GM18520 (cell line): ENCODE measurements around the gene AP1G1.
"Not testable (repeated sequence)": the region's sequence is repeated elsewhere in the genome, so short reads cannot be mapped to it uniquely, and the experiment has no call there.

ENCODE experiments used
- ATAC-seq: cut with Tn5 transposase; IDR thresholded peaks from one replicate; pipeline ENCODE4 v1.9.1; 2021; ENCODE audit not compliant: unreplicated experiment

The AP1G1 gene

DNA sequence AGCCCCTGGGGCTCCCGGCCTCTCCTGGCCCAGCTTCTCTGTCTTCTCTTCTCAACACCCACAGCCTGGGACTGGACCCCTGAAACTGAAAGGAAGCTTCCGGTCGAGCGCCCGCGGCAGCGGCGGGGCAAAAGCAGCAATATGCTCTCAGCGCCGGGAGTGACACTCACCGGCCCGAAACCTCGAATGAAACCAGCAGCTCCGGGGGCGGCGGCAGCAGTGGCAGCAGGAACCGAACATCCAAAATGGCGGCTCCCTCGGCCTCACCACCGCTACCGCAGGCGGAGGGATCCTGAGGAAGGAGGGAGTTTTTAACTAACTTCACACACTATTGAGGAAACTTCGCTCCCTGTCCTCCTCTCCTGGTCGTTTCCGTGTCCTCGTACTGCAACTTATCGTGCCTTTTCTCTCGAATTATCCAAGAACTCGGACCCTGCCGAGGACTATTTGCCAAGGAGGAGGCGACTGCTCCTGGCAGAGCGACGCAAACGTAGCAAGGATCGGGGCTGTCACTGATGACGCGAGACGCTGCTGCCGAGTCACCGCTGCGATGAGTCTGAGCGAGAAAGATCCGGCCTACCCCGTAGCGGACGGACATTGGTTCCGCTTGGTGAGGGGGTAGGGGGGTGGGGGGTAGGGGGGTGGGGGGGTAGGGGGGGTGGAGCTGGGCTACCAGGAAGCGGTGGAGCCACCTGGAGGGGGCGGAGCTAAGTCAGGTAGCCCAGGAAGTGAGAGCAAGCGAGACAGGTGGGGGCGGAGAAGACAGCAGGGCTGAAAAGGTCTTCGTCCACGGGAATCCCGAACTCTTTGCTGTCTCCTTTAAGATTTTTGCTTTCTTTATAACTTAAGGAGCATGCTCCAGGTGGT is at the start of gene AP1G1:
Gene AP1G1 (minus strand): TSS at position 242 of the 867 bp plus-strand sequence. CDS start 19,355 bp downstream, outside the sequence.
- peak; percentile 76 for ATAC-seq

DNA sequence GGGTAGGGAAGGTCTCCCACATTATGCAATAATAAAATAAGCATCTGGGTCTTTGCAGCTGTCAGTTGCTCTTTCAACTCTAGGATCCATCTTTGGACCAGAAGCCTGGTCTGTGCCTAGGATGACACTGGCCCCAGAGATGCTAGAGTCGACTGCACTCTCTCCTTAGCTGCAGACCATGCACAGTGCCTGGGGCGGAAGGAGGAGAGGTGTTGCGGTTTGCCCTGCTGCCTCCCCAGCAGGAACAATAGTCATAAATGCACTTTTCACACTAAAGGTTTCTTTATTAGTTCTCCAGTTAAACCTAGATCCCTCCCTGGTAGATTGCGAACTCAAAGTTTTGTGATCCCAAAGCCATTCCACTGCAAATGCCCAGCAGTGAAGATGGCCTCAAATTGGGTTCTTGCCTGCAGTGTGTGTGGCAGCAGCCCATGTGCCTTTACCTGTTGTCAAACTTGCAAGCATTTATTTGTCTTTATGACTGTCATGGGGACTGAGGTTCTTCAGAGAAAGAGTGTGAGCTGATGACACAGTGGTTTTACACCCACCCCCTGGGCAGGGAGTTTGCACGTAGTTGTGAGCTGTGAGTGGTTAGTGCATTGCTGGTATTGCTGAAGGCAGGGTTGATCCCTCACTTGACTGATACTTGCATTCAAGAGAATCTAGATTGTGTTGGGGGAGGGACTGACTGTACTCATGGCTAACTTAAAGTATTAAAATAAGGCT is 47.5 kb upstream of the AP1G1 start:
- ATAC-seq, result no peak

DNA sequence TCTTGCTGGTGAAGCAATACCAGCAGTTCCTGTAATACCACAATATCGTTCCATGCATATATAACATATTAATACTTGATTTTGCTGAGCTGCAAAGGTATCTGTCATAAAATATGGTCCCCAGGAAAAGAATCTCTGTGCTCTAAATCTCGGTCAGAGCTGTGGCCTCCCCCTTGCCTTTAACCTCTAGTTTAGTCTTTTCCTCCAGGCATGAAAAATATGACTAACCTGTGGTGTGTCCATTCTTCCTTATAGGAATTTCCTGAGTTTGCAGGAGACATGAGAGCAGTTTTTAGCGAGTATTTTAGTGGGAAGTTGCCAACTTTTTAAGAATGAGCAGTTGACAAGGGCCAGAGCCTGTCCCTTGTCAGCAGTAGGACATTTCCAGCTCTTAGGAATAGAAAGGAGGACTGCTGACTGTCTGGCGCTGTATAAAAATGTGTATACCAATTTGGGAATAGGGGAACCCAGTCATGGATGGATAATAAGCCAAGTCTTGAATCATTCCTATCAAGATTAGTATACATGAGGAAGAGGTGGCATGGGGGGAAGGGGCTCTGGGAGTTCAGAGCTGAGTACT is 45.8 kb upstream of the AP1G1 start:
- ATAC-seq, result no peak

DNA sequence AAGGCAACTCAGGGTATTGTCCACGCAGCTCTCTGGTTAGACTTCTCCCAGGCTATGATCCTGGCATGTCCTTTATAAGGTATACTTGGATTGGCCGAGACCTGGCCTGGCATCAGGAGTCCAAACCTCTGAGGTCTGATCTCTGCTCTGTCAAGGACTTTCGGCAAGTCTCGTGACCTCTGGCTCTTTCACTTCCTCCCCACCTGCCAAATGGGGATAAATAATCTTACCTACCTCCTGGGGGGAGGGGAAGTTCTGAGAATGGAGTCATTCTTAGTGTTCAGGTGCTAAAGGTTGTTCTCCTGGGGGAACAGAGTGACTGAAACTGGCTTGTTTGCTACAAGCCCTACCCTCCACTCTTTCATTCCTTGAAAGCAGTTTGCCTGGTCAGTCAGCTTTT is 44.8 kb upstream of the AP1G1 start:
- no peak for ATAC-seq

DNA sequence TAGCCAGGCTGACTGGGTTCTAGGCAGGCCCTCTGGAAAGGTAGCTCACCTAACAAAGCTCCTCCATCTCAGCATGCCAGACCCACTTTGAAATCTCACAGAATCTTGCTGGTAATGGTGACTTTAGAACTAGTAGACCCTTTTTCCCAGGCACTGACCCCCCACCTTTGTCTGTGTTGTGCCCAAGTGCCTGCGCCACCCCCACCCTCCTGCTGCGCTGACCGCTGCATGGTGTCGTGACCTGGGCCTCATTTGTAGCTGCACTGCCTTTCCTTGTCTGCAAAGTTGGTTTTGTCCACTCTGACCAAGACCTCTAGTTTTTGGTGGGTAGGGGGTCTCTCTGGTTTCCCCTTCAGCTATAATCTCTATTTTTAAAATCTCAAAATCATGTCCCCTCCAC is 43.9 kb upstream of the AP1G1 start:
- no peak for ATAC-seq

DNA sequence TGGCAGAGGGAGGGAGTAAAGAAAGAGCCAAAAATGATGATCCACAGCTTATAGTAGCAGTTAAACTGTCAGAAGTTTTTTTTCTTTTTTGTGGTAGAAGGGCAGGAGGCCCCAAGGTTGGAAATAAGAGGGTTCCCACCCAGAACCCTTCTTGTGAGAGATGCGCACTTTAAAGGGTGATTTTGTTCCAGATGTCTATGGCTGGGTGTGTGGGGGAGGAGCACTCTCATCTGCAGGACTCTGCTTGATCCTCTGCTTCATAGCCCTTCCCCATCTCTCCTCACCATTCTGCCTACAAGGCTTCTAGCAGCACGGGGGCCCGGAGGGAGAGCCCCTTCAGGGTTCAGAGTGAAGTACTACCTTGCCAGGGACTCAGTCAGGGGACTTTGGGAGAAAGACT is 43.5 kb upstream of the AP1G1 start:
- ATAC-seq, result no peak

DNA sequence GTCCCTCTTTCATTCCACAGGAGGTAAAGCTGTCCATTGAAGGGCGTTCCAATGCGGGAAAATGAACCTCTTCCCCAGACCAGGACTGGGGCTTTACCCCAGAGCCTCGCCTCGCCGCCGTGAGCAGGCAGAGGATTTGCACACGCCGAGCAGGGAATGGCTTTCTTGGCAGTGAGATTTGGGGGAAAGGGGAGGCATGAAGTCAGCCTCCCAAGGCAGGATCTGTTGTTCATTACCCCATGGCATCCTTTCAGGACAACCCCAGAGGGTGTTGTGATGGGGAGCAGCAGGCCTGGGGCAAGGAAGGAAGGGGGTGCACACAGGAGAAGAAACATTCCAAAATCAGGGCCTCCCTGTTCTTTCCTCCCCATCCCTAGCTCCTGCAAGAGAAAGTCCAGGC is 43.1 kb upstream of the AP1G1 start:
- ATAC-seq, result no peak

DNA sequence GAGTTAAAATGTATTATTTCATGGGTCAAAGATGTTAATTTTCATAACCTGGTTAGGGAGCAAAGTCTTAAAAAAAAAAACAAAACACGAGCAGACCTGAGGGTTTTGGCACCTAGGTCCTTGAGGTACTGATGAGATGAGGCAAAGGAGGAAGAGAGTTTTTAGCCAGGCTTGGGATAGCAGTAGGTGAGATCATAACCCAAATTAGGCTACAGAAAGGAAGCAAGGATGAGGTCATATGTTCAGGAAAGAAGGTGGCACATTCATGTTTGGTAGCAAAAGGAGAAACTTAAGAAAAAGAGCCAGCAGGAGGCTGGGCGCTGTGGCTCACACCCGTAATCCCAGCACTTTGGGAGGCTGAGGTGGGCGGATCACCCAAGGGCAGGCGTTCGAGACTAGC is 40.0 kb upstream of the AP1G1 start:
- ATAC-seq, result no peak

DNA sequence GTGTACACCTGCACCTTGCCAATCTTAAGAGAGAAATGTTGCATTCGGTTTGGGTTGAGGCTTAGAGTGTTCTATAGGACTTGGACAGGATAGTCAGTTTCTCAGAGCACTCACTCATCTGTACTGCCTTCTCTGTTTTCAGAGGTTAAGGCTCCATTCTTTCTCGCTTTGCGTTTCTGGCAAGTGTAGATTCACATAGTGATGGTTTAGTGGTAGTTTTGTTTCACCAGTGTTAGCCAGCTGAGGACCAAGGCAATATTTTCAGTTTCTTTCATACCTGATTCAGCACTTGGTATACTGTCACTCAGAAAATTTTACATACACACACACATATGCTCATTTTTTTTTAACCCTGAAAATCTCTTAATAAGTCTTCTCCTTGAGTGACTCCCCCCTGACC is 38.5 kb upstream of the AP1G1 start:
- no peak for ATAC-seq

DNA sequence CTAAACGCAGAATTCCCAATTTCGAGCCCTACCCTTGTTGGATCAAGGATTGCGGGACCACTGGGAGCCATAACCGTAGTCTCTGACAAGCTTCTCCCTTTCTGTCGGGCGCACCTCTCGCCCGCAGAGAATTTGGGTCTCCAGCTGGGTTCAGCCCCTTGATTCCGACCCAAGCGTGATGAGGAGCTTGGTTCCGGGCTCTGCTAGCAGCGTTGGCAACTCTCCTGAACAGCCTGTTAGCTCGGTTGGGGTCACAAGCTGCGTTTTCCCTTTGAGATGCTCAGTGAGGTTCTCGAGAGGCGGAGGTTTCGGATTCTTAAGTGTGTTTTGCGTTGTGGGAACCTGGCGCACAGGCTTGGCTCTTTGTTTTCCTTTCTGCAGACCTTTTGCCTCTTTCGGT is 37.8 kb upstream of the AP1G1 start:
- no peak for ATAC-seq

DNA sequence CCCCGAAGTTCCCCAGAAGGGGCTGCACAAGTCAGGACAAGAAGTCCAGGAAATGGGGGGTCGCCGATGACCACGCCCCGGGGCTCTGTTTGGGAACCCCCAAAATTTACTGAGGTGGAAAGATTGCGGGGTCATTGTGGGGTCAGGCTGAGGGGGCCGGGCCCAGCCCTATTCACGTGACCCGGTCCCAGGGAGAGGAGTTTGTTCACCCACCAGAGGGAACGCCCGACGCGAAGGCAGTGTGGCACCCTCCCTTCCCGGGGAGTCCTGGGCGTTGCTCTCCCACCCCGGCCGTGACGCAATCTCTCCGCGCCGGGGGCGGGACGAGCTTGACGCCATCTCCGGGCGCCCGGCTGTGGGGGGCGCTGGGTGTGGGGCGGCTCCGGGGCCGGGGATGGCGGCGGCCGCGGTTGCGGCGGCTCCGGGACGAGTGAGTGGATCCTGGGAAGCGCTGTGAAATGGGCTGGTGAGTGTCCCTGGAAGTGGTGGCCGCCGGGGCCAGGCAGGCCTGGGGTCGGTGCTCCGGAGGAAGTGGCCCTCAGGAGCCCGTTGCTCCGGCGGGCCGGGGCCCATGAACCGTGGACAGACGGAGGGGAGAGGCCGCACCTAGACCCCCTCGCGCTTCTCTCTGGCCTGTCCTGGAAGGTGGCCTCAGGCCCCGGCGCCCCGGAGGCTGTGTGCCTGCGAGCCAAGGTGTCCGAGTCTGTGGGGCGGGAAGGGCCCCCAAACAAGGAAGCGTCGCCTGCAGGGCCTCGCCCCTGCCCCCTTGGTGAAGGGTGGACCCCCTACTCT is 37.2 kb upstream of the AP1G1 start, which contains the start of gene ATXN1L:
Gene ATXN1L (plus strand): TSS at position 338 of the 792 bp plus-strand sequence. CDS start 3,765 bp downstream, outside the sequence.
- peak; percentile 74 for ATAC-seq

DNA sequence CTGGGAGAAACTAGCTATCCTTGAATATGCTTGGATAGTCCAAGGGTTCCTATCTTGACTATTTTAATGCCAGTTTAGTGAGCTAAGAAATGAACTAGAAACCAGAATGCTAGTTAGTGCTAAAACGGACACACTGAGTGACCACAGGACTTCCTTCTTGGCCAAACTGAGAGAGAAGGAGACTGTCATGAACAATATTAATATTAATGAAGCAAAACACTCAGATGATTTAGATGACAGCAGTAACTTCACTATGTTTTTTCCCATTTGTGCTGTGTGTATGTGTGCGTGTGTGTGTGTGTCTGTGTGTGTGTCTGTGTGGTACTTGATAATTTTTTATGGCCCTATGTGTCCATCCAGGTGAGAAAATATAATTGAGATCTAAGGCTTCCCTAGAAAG is 34.9 kb upstream of the AP1G1 start:
- peak; percentile 24 for ATAC-seq

DNA sequence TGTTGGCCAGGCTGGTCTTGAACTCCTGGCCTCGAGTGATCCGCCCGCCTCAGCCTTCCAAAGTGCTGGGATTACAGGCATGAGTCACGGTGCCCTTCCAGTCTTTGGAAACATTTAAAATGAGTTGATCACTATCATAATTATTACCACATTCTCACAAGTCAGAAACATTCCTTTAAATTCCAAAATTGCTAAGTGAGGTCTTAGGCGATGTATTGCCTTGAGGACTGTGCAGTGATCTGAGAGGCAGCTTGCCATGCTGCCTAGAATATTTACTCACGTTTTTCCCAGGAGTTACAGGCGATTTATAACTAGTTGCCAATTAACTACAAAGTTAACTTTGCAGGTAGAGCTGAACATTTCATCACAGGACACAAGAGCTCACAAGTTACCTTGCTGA is 31.4 kb upstream of the AP1G1 start:
- no peak for ATAC-seq

DNA sequence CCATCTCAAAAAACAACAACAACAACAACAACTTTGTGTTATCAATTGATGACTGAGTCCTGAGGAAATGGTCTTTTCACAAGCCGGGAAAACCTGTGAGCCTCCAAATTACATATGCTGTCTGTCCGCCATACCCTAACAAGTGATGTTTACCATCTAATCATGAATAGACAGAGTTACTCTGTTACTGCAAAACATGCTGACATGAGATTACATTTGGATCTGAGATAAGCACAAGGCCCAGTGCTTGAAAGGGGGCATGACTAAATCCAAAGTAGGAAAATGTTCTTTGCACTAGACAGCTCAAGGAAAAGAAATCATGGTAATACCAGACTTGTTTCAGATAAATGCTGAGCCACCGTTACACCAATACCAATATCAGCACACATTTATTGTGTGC is 28.5 kb upstream of the AP1G1 start:
- no peak for ATAC-seq

DNA sequence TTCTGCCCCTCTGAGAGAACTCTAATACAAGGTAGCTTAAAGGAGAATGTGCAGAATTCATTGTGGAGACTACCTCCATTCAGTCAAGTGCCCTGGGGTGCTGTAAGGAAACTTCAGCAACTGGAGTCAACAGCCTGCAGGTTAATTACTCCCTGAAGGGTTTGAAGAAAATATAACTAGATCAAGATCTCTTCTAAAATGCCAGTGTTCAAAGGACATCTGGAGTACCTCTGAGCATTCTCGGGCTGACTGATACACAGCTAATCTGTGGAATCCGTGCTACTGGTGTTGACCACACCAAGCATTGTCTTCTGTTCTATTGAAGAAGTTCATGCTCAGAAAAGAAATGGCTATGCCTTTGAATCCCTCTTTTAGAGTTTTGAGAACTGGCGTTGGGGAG is 25.7 kb upstream of the AP1G1 start:
- ATAC-seq, result no peak

DNA sequence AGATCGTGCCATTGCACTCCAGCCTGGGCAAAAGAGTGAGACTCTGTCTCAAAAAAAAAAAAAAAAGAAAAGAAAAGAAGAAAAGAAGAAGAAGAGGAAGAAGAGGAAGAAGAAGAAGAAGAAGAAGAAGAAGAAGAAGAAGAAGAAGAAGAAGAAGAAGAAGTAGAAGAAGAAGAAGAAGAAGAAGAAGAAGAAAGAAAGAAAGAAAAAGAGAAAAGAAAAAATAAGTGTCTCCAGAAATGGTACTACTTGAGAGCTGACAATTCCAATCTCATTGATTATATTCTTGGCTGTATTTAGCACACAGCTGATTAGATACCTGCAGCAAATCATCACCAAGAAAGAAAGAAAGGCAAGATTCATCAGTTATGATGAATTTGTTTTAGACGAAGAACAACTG is 23.5 kb upstream of the AP1G1 start:
- ATAC-seq, result not testable (repeated sequence)

DNA sequence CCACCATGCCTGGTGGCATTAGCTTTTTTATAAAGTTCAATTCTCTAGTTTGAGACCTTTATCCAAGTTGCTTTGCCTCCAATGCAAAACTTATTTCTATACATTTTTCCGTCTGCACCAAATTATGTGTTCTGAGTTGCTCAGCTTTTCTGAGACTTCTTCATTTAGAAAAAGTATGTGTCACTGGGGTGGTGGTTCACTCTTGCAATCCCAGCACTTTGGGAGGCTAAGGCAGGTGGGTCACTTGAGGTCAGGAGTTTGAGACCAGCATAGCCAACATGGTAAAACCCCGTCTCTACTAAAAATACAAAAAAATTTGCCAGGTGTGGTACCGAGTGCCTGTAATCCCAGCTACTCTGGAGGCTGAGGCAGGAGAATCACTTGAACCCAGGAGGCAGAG is 23.1 kb upstream of the AP1G1 start:
- ATAC-seq, result not testable (repeated sequence)

DNA sequence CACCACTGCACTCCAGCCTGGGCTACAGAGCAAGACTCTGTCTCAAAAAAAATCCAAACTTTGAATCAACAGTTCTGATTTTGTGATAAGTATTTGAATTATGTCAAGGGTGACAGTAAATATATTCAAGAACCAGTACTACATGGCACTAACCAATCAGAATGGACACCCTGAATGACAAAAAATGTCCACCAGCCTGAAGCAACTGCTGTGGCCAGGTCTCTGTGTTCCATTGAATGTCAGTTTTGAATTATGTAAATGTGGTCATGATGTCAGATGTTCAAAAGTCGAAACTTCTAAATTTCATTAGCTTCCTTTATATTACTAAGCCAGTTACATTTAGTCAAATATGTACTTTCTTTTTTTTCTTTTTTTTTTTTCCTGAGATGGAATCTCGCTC is 21.7 kb upstream of the AP1G1 start:
- no peak for ATAC-seq

DNA sequence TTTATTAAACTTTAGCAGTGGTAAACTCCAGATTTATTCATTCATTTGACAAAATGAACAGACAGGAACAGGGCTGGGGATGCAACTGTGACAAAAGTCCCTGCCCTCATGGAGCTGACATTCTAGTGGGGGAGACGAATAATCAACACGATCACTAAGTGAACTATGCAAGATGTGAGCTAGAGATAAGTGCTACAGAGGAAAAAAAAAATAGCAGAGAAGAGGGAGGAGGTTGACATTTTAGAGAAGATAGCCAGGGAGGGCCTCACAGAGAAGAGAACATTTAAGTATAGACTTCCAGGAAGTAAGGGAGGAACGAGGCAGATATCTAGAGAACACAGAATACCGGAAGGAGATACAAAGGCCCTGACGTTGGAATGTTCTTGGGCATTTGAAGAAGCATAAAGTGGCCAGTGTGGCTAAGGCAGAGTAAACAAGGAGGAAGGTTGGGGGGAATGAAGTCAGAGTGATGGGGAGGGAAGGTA is 17.9 kb upstream of the AP1G1 start:
- no peak for ATAC-seq

DNA sequence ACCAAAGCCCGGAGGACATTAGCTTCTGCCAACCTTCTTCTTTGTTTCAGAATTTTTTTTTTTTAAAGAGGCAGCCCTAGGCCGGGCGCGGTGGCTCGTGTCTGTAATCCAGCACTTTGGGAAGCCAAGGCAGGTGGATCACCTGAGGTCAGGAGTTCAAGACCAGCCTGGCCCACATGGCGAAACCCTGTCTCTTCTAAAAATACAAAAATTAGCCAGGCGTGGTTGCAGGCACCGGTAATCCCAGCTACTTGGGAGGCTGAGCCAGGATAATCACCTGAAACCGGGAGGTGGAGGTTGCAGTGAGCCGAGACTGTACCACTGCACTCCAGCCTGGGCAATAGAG is 8.5 kb upstream of the AP1G1 start:
- not testable (repeated sequence) for ATAC-seq

DNA sequence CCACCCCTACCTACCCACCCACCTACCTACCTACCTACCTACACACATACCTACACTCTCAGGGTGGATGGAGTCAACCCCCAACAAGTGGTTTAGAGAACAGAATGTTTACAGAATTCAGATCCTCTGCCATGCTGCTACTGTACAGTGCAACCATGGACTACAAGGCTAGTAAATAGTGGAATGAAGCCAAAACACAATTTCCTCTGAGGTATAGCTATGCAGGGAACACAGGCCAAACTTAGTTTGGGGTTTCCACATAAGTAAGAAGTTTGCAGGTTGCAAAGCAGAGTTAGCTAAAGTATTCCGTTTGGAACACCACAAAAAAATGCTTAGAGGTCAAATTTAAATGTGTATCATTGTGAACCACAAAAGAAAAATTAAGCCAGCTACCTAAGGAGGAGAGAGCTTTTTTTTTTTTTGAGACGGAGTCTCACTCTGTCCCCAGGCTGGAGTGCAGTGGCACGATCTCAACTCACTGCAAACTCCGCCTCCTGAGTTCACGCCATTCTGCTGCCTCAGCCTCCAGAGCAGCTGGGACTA is 2.7 kb upstream of the AP1G1 start:
- no peak for ATAC-seq
